GM23248 (cell line): Measurements from ENCODE around the gene PLBD2. TPM values are rescaled to one million over a fixed set of nuclear protein-coding genes. Genes with fewer than 3 reads are reported as not detected.

ENCODE experiments used
- DNase-seq: peaks from one replicate; pipeline ENCODE4 v3.0.0-alpha.2; 2015
- H2AFZ ChIP-seq: fragments of 200-600 bp; sonication (generic); 2 replicates; pipeline ENCODE4 v1.6.1; 2016; ENCODE audit warnings: antibody characterized with exemption
- H3F3A ChIP-seq: fragments of 200-600 bp; sonication (generic); 2 replicates; pipeline ENCODE4 v1.6.1; 2016; ENCODE audit warnings: mild to moderate bottlenecking, antibody characterized with exemption, mixed run types; ENCODE audit not compliant: insufficient read depth
- H3K27ac ChIP-seq: fragments of 200-600 bp; sonication (generic); 2 replicates; pipeline ENCODE4 v1.5.1; 2016; ENCODE audit warnings: mild to moderate bottlenecking
- H3K27me3 ChIP-seq: fragments of 200-600 bp; sonication (generic); replicated peaks from 2 replicates; pipeline ENCODE4 v1.6.1; 2016; ENCODE audit warnings: mild to moderate bottlenecking; ENCODE audit not compliant: insufficient read depth
- H3K36me3 ChIP-seq: fragments of 200-600 bp; sonication (generic); 2 replicates; pipeline ENCODE4 v1.6.1; 2016; ENCODE audit warnings: low read depth, mild to moderate bottlenecking
- H3K4me1 ChIP-seq: fragments of 200-600 bp; sonication (generic); 2 replicates; pipeline ENCODE4 v1.6.1; 2016; ENCODE audit warnings: mild to moderate bottlenecking; ENCODE audit not compliant: insufficient read depth
- H3K4me2 ChIP-seq: fragments of 200-600 bp; sonication (generic); one replicate; pipeline ENCODE4 v1.6.1; 2016; ENCODE audit warnings: mild to moderate bottlenecking; ENCODE audit not compliant: unreplicated experiment
- H3K4me3 ChIP-seq: fragments of 200-600 bp; sonication (generic); 2 replicates; pipeline ENCODE4 v1.5.1; 2016; ENCODE audit warnings: mild to moderate bottlenecking
- H3K79me2 ChIP-seq: fragments of 200-600 bp; sonication (generic); 2 replicates; pipeline ENCODE4 v1.6.1; 2016; ENCODE audit warnings: mild to moderate bottlenecking; ENCODE audit not compliant: insufficient read depth
- H3K9ac ChIP-seq: fragments of 200-600 bp; sonication (generic); 2 replicates; pipeline ENCODE4 v1.6.1; 2016; ENCODE audit warnings: mild to moderate bottlenecking
- H3K9me2 ChIP-seq: fragments of 200-600 bp; sonication (generic); 2 replicates; pipeline ENCODE4 v1.6.1; 2016; ENCODE audit warnings: mixed run types, mild to moderate bottlenecking, moderate library complexity; ENCODE audit not compliant: insufficient read depth
- H3K9me3 ChIP-seq: fragments of 200-600 bp; sonication (generic); one replicate; pipeline ENCODE4 v1.6.1; 2017; ENCODE audit warnings: low read depth
- H4K20me1 ChIP-seq: fragments of 200-600 bp; sonication (generic); 2 replicates; pipeline ENCODE4 v1.6.0; 2016; ENCODE audit not compliant: insufficient read depth
- EZH2 ChIP-seq: fragments of 200-600 bp; sonication (generic); IDR thresholded peaks from 2 replicates; pipeline ENCODE4 v1.6.1; 2018; ENCODE audit warnings: antibody characterized with exemption, mild to moderate bottlenecking; ENCODE audit not compliant: insufficient read depth, poor library complexity, severe bottlenecking
- EZH2phosphoT487 ChIP-seq: fragments of 200-600 bp; sonication (generic); IDR thresholded peaks from 2 replicates; pipeline ENCODE4 v1.6.1; 2018; ENCODE audit warnings: antibody characterized with exemption, moderate library complexity, mild to moderate bottlenecking, low read depth; ENCODE audit not compliant: insufficient read depth
- WGBS, 2 experiments: methylation state at CpG; one replicate each; pipeline ENCODE4 v1.1.6; 2015 to 2017; ENCODE audit warnings: low lambda C conversion rate in 2 of 2, low coverage in 1 of 2; ENCODE audit errors: missing lambda C conversion rate in 2 of 2; 5-methylcytosine and 5-hydroxymethylcytosine counted together
- in situ Hi-C: fragments of 300-500 bp; cut with MboI; formaldehyde crosslinking; loops from 2 replicates; pipeline ENCODE4 v1.15.0; 2020
- polyA plus RNA-seq: library from polyadenylated mRNA; unstranded; fragments of >200 nt; fragmentation: Nextera tagmentation; extraction: Ambion mirVana; gene quantifications from 2 replicates; pipeline ENCODE4 v1.2.1, GENCODE V29; 2016
- total RNA-seq: library from RNA; depleted of rRNA; stranded (reverse); fragments of >200 nt; shearing (Covaris generic); gene quantifications from 2 replicates; pipeline ENCODE4 v1.2.3, GENCODE V29; 2014

The PLBD2 gene
- total and polyA plus RNA-seq, 2 experiments from 2014 or later: 38.5 to 58.5 TPM

- H3K9ac ChIP-seq: no peak overlapping the region
- no peaks in the 10 kb centered on the region for H3K36me3 ChIP-seq
- no peak overlapping the region for H3K4me3 ChIP-seq
- TF ChIP-seq EZH2phosphoT487 (no peak), EZH2 (no peak)
- 27 to 30% methylated on average over 4 of the region's 4 CpGs for WGBS, 2 experiments
- H4K20me1 ChIP-seq: no peaks in the 10 kb centered on the region
- no peaks in the 10 kb centered on the region for H3F3A ChIP-seq
- in situ Hi-C loops: no loop called here
- no peak for DNase-seq
- no peaks in the 10 kb centered on the region for H3K4me1 ChIP-seq
- H3K27ac ChIP-seq: no peak overlapping the region
- no peaks in the 10 kb centered on the region for H3K79me2 ChIP-seq
- H3K9me3 ChIP-seq: no peaks in the 10 kb centered on the region
- no peak overlapping the region for H3K4me2 ChIP-seq
- no peak overlapping the region for H2AFZ ChIP-seq
- no peaks in the 10 kb centered on the region for H3K9me2 ChIP-seq
- H3K27me3 ChIP-seq: no peaks in the 10 kb centered on the region
Measured at GRCh38 chr12:113400362-113400761, 42.0 kb downstream of the PLBD2 start.

GRCh38 chr12:113401066-113402000, 42.9 kb downstream of the PLBD2 start:
- no peak overlapping the region for H2AFZ ChIP-seq
- WGBS, 2 experiments: 61% methylated on average over 12 to 13 of the region's 13 CpGs
- in situ Hi-C loops: no loop called here

DNA sequence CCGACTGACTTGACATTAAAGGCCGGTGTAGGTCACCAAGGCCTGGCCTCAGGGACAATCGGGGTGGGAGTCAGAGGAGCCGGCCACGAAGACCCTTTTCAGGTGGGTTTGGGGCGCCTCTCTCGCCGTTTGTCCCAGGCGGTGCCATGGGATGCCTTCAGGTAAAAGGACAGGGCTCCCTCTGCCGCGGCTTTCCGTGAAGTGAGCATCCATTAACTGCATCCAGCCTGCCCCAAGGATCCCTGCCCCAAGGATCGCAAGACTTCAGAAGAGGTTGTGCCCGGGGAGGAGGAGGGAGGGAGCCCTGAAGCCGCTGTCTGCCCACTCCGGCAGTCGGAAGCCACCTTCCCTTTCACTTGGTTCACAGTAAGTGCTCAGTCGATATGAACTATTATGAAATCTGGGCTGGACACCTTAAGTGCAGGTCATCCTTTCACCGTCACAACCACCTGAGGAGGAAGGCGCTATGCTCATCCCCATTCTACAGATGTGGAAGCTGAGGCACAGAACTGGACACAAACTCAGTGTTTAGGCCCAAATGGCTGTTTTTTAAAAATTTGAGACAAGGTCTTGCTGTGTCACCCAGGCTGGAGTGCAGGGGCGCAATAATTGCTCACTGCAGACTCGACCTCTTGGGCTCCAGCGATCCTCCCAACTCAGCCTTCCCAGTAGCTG, 44.3 kb downstream of the PLBD2 start:
- H3K9ac ChIP-seq: no peak overlapping the region
- no peak overlapping the region for H3K4me2 ChIP-seq
- no peaks in the 10 kb centered on the region for H3K36me3 ChIP-seq
- H3K9me2 ChIP-seq: no peaks in the 10 kb centered on the region
- H3K27ac ChIP-seq: no peak overlapping the region
- H3K4me3 ChIP-seq: no peak overlapping the region
- H3K4me1 ChIP-seq: no peaks in the 10 kb centered on the region
- no peaks in the 10 kb centered on the region for H3F3A ChIP-seq
- in situ Hi-C loops: no loop called here
- H3K27me3 ChIP-seq: no peaks in the 10 kb centered on the region
- H3K79me2 ChIP-seq: no peaks in the 10 kb centered on the region
- DNase-seq: no peak
- no peak overlapping the region for H2AFZ ChIP-seq
- 88 to 90% methylated on average over 23 of the region's 23 CpGs for WGBS, 2 experiments
- no peaks in the 10 kb centered on the region for H3K9me3 ChIP-seq
- TF ChIP-seq EZH2 (no peak), EZH2phosphoT487 (no peak)
- H4K20me1 ChIP-seq: no peaks in the 10 kb centered on the region

More at GRCh38 chr12:113401066-113402000, 42.9 kb downstream of the PLBD2 start:
- H3K9ac ChIP-seq: no peak overlapping the region
- no peaks in the 10 kb centered on the region for H3K36me3 ChIP-seq
- no peaks in the 10 kb centered on the region for H3K9me3 ChIP-seq
- no peaks in the 10 kb centered on the region for H3K4me1 ChIP-seq
- no peak overlapping the region for H3K4me2 ChIP-seq
- H4K20me1 ChIP-seq: no peaks in the 10 kb centered on the region
- H3K79me2 ChIP-seq: no peaks in the 10 kb centered on the region
- H3K27me3 ChIP-seq: no peaks in the 10 kb centered on the region
- H3K9me2 ChIP-seq: no peaks in the 10 kb centered on the region
- DNase-seq: no peak
- no peak for TF ChIP-seq EZH2phosphoT487
- TF ChIP-seq EZH2: no peak
- H3K4me3 ChIP-seq: no peak overlapping the region
- no peaks in the 10 kb centered on the region for H3F3A ChIP-seq
- H3K27ac ChIP-seq: no peak overlapping the region

DNA sequence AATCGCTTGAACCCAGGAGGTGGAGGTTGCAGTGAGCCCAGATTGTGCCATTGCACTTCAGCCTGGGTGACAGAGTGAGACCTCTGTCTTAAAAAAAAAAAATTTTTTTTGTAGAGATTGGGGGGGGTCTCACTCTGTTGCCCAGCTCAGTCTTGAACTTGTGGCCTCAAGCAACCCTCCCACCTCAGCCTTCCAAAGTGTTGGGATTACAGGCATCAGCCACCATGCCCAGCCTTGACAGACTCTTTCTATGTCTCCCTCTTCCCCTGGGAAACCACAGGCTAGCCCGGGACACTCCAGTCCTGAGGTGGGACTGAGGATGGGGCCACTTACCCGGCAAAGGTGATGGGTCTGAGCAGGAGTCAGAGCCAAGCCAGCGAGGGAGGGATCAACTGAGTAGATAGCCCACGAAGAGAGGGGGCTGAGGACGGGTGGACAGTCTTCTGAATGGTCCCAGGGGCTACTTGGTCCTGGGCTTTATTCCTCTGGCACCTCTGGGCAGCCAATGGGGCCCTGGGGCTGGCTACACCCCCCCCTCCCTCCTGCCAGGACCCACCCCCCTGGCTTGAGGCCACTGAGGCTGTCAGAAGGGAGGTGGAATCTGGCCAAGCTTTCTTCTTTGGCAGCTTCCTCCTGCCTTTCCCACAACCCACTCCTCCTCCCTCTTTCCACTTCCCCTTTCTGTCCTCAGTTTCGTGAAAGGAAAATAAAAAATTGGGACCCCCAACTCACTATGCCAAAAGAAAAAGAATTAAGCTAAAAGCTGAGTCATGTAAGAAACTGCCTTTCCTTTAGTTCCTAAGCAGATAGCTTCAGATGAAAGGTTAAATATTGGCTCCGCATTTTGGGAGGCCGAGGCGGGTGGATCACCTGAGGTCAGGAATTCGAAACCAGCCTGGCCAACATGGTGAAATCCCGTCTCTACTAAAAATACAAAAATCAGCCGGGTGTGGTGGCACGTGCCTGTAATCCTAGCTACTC, 45.3 kb downstream of the PLBD2 start, which contains the start of gene SDS:
Gene SDS (minus strand): TSS at position 453 of the 981 bp plus-strand sequence. CDS start 4,179 bp downstream, outside the sequence.
- DNase-seq: no peak
- no peak within 1 kb of the TSS for H3K9ac ChIP-seq
- no peaks in the 10 kb centered on the region for H3K9me2 ChIP-seq
- H3K27me3 ChIP-seq: no peaks in the 10 kb centered on the region
- H3K9me3 ChIP-seq: no peaks in the 10 kb centered on the region
- no peak for TF ChIP-seq EZH2phosphoT487
- TF ChIP-seq EZH2: no peak
- no peaks in the 10 kb centered on the region for H4K20me1 ChIP-seq
- H3K36me3 ChIP-seq: no peaks in the 10 kb centered on the region
- in situ Hi-C loops: no loop called here
- H3F3A ChIP-seq: peaks cover 6% of the 10 kb centered on the region; the same call in 1 of the 2 replicates
- no peak within 1 kb of the TSS for H3K27ac ChIP-seq
- WGBS, 2 experiments: 43 to 47% methylated on average over 14 of the region's 14 CpGs
- no peak within 1 kb of the TSS for H3K4me2 ChIP-seq
- H3K4me3 ChIP-seq: no peak within 1 kb of the TSS
- H2AFZ ChIP-seq: no peak within 1 kb of the TSS
- H3K79me2 ChIP-seq: no peaks in the 10 kb centered on the region
- H3K4me1 ChIP-seq: no peaks in the 10 kb centered on the region
